Activated CD8-positive, alpha-beta T cell treated with anti-CD3 and anti-CD28 coated beads for 36 hours (primary cell): Measurements from ENCODE around the gene TMEM129. TPM values are rescaled to one million over a fixed set of nuclear protein-coding genes. Genes with fewer than 3 reads are reported as not detected.

Experiments used
- ATAC-seq: fragments of 200-7000 bp; cut with Tn5 transposase; one replicate; pipeline ENCODE4 v1.10.0; 2021; ENCODE audit warnings: mild to moderate bottlenecking, moderate library complexity
- CTCF ChIA-PET: fragments of 350-600 bp; sonication (Branson Sonifier 250); formaldehyde crosslinking; loops from one replicate; lab custom pipeline; 2021; ENCODE audit warnings: antibody characterized with exemption; lab: Charles Lee
- POLR2A ChIA-PET: fragments of 350-600 bp; sonication (Branson Sonifier 250); formaldehyde crosslinking; loops from one replicate; lab custom pipeline; 2021; ENCODE audit warnings: antibody characterized with exemption; lab: Charles Lee
- DNase-seq: peaks from one replicate; pipeline ENCODE4 v3.0.0-alpha.2; 2020
- H3K27ac Mint-ChIP-seq: one replicate; pipeline ENCODE4 v1.8.0; 2021; ENCODE audit warnings: mild to moderate bottlenecking, mixed read lengths
- H3K27me3 Mint-ChIP-seq: one replicate; pipeline ENCODE4 v1.8.0; 2021; ENCODE audit warnings: mixed read lengths
- H3K36me3 Mint-ChIP-seq: one replicate; pipeline ENCODE4 v1.8.0; 2021; ENCODE audit warnings: low read depth, mixed read lengths
- H3K4me1 Mint-ChIP-seq: one replicate; pipeline ENCODE4 v1.8.0; 2021; ENCODE audit warnings: low read depth, mixed read lengths
- H3K4me3 Mint-ChIP-seq: one replicate; pipeline ENCODE4 v1.8.0; 2021; ENCODE audit warnings: mild to moderate bottlenecking, moderate library complexity, mixed read lengths
- H3K9me3 Mint-ChIP-seq: one replicate; pipeline ENCODE4 v1.8.0; 2021; ENCODE audit warnings: mixed read lengths
- CTCF ChIP-seq: fragments of 200-600 bp; IDR thresholded peaks from one replicate; pipeline ENCODE4 v1.8.0; 2022; ENCODE audit warnings: antibody characterized with exemption, mild to moderate bottlenecking
- intact Hi-C: fragments of 100-400 bp; cut with micrococcal nuclease; formaldehyde crosslinking; loops from one replicate; pipeline ENCODE4 v1.10.0; 2022
- total RNA-seq, 2 experiments: library from RNA; stranded (reverse); gene quantifications; one replicate each; pipeline ENCODE4 v1.2.3, GENCODE V29; 2021

Gene TMEM129, protein sequence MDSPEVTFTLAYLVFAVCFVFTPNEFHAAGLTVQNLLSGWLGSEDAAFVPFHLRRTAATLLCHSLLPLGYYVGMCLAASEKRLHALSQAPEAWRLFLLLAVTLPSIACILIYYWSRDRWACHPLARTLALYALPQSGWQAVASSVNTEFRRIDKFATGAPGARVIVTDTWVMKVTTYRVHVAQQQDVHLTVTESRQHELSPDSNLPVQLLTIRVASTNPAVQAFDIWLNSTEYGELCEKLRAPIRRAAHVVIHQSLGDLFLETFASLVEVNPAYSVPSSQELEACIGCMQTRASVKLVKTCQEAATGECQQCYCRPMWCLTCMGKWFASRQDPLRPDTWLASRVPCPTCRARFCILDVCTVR
- 10 to 100 TPM; 17.8 to 18.2 TPM for total RNA-seq

DNA sequence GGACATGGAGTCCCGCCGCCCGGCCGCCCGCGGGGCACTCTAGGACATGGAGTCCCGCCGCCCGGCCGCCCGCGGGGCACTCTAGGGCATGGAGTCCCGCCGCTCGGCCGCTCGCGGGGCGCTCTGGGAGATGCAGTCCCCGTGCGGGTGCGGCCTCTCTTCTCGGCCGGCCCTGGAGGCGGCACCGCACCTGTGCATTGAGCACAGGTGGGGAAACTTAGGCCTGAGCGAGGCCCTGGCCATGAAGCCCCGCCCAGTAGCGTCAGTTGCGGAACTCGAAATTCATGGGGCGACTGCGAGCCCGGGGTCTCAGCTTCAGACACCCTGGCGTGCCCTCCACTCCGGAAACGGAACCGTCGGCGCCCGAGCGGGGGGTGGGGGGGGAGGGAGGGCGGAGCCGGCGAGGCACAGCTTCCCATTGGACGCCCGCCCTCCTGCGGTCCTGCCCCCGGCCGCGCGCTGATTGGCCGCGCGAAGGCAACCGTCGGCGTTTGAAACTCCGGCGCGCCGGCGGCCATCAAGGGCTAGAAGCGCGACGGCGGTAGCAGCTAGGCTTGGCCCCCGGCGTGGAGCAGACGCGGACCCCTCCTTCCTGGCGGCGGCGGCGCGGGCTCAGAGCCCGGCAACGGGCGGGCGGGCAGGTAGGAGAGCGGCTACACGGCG, at the start of gene TMEM129, which contains the start of gene TACC3:
TSS of gene TMEM129 (minus strand) at position 321 of the 663 bp plus-strand sequence. CDS start 486 bp downstream, outside the sequence.
TSS of gene TACC3 (plus strand) at position 519 of the 663 bp plus-strand sequence. CDS start 1,901 bp downstream, outside the sequence.
- ATAC-seq (peak; percentile 81), DNase-seq (peak; percentile 96)
- Mint-ChIP-seq H3K27ac (peak within 1 kb of the TSS; percentile 99), H3K27me3 (no peaks in the 10 kb centered on the region), H3K36me3 (peaks cover 46% of the 10 kb centered on the region), H3K4me1 (peaks cover 40% of the 10 kb centered on the region), H3K4me3 (peak within 1 kb of the TSS; percentile 97), H3K9me3 (no peaks in the 10 kb centered on the region)
- POLR2A ChIA-PET, result interaction anchor here (0.9 to 11.2 kb wide), 10 partner anchors 9 to 149 kb away, joined by 3 to 190 read pairs (median 6); partner anchors contain the start of genes NSD2 and SLBP
- intact Hi-C loops, result no loop called here
- CTCF ChIA-PET, result interaction anchor here (1.7 to 15.4 kb wide), 5 partner anchors 8 to 29 kb away, joined by 3 to 257 read pairs (median 6); no protein-coding TSS in a partner anchor
- TF ChIP-seq CTCF, result no peak

DNA sequence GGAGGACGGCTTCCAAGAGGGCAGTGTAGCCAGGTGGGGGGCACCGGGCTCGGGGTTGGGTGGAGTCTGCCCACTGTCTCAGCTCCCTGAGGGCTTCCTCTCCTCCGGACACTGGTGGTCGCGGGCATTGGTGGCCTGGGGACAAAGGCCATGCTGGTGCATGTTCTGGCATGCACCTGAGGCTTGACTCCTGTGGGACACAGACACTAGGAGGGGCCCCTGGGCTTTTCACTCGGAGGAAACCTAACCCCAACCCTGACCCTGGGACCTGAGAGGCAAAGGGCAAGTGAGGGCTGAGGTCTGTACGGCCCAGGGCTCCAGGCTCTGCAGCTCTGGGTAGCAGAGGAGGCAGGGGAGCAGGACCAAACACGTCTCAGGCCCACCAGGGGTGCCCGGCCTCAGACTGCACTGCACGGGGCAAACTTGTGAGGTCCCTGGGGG, 49.7 kb upstream of the TMEM129 start:
- Mint-ChIP-seq H3K4me1 (peaks cover 3% of the 10 kb centered on the region), H3K9me3 (no peaks in the 10 kb centered on the region), H3K27ac (no peak overlapping the region), H3K36me3 (no peaks in the 10 kb centered on the region), H3K4me3 (no peak overlapping the region), H3K27me3 (peaks cover 6% of the 10 kb centered on the region)
- ChIA-PET POLR2A (interaction anchor here (1.1 kb wide), 1 partner anchor 18 kb away, joined by 4 read pairs; no protein-coding TSS in a partner anchor), CTCF (interaction anchor here (1.8 kb wide), 1 partner anchor 39 kb away, joined by 5 read pairs; no protein-coding TSS in a partner anchor)
- DNase-seq, result no peak
- intact Hi-C loops, result no loop called here
- no peak for TF ChIP-seq CTCF
- no peak for ATAC-seq

DNA sequence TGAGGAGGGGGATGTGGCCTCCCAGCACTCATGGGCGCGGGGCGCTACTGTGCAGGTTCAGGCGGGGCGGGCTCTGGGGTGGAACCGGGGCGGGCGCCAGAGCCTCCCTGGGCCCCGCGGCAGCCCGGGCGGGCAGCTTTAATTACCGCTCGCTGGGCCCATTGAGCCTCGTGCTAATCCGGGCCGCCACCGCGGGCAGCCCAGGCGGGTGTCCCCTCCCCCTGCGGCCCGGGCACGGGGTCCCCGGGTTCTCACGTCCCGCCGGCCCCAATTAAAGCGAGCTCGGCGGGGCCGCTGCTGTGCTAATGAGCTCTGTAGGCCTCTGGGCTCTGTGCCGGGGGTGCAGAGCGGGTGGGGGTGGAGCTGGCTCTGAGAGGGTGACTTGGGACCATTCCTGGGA, 49.1 kb upstream of the TMEM129 start:
- POLR2A ChIA-PET, result no interaction called here
- H3K9me3 Mint-ChIP-seq, result no peaks in the 10 kb centered on the region
- no peak overlapping the region for H3K4me3 Mint-ChIP-seq
- no peak for ATAC-seq
- peaks cover 8% of the 10 kb centered on the region for H3K27me3 Mint-ChIP-seq
- intact Hi-C loops, result no loop called here
- no peak for DNase-seq
- TF ChIP-seq CTCF, result no peak
- CTCF ChIA-PET, result interaction anchor here (1.8 kb wide), 1 partner anchor 39 kb away, joined by 5 read pairs; no protein-coding TSS in a partner anchor
- H3K27ac Mint-ChIP-seq, result no peak overlapping the region
- H3K4me1 Mint-ChIP-seq, result peaks cover 3% of the 10 kb centered on the region
- no peaks in the 10 kb centered on the region for H3K36me3 Mint-ChIP-seq

GRCh38 chr4:1769692-1770091, 48.6 kb upstream of the TMEM129 start:
- POLR2A ChIA-PET, result no interaction called here
- CTCF ChIA-PET, result interaction anchor here (1.8 kb wide), 1 partner anchor 40 kb away, joined by 5 read pairs; no protein-coding TSS in a partner anchor
- peaks cover 13% of the 10 kb centered on the region for H3K27me3 Mint-ChIP-seq
- no peak for TF ChIP-seq CTCF
- H3K9me3 Mint-ChIP-seq, result no peaks in the 10 kb centered on the region
- no peaks in the 10 kb centered on the region for H3K36me3 Mint-ChIP-seq
- no peak overlapping the region for H3K27ac Mint-ChIP-seq
- peaks cover 3% of the 10 kb centered on the region for H3K4me1 Mint-ChIP-seq
- DNase-seq (no peak), ATAC-seq (no peak)
- intact Hi-C loops, result no loop called here
- H3K4me3 Mint-ChIP-seq, result no peak overlapping the region
